HG02885 (cell line): ENCODE results near the gene KRTCAP2.

ENCODE experiments used
- ATAC-seq: cut with Tn5 transposase; IDR thresholded peaks from one replicate; pipeline ENCODE4 v1.9.1; 2021; ENCODE audit warnings: mild to moderate bottlenecking; ENCODE audit not compliant: unreplicated experiment, poor library complexity

The KRTCAP2 gene

DNA sequence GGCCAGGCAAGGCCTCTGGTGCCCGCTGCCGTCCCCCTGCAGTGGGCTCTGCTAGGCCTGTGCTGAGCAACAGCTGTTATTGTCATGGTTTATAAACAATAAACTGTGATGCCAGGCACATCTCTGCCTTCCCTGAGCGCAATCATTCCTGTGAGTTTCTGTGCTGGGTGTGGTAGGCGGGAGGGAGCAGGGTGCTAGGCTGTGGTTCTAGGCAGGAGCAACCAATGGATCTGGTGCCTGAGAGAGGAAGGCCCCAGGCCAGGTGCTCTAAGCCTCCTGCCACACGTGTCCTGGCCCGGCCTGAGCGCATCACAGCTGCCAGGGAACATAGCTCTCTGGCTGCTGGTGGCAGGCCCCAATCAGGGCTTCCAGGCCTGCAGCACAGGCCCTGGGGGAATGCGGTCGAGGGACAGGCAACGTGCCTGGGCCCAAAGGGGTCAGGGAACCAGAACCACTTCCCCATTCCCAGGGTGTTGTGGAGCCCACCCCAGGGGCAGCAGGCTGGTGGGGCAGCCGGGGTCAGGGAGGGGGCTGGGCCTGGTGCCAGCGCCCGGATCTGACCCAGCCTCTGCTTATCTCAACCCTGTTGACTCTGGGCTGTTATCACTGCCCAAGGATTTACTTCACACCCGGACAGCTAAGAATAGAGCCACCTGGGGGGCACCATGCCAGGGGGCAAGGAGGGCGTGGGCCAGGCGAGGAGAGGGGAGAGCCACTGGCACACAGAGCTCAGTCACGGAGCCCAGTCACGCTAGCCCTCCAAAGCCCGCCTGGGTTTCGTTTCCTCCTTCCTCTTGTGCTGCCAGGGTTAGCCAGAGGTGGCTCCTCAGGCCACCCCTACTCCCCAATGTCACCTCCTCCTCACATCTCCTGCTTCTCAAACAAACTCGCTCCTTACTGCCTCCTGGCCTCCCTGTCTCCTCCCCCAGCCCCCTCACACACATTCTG lies 12.0 kb upstream of the KRTCAP2 start:
- ATAC-seq = peak; percentile 68

- no peak for ATAC-seq
Measured at GRCh38 chr1:155184351-155184811, 11.3 kb upstream of the KRTCAP2 start.

DNA sequence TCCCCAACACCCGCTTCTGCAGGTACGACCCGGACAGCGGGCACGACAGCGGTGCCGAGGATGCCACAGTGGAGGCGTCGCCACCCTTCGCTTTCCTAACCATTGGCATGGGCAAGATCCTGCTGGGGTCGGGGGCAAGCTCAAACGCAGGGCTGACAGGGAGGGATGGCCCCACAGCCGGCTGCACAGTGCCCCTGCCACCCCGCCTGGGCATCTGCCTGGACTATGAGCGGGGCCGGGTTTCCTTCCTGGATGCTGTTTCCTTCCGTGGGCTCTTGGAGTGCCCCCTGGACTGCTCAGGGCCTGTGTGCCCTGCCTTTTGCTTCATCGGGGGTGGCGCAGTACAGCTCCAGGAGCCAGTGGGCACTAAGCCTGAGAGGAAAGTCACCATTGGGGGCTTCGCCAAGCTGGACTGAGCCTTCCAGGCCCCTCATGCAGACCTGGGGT lies 10.7 kb upstream of the KRTCAP2 start:
- ATAC-seq = no peak

DNA sequence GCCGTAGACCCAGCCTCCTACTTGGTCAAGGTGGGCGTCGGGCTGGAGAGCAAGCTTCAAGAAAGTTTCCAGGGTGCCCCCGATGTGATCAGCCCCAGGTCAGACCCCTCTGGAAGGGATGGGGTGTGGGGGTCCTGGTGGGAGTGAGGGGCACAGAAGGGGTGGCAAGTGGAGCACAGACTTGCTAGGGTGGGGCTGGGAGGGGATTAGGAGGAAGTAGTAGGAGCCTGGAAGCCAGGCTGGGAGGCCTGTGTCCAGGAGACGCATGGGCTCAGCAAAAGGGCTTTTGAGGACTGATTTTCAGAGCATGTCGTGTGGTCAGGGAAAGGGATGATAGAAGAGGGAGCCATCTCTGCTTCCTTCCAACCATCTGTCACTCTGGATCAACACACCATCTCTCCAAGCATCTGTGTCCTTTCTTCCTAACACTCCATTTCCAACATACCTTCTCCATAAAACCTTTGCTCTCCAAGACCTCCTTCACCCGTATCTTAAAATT lies 9.0 kb upstream of the KRTCAP2 start:
- ATAC-seq = no peak

DNA sequence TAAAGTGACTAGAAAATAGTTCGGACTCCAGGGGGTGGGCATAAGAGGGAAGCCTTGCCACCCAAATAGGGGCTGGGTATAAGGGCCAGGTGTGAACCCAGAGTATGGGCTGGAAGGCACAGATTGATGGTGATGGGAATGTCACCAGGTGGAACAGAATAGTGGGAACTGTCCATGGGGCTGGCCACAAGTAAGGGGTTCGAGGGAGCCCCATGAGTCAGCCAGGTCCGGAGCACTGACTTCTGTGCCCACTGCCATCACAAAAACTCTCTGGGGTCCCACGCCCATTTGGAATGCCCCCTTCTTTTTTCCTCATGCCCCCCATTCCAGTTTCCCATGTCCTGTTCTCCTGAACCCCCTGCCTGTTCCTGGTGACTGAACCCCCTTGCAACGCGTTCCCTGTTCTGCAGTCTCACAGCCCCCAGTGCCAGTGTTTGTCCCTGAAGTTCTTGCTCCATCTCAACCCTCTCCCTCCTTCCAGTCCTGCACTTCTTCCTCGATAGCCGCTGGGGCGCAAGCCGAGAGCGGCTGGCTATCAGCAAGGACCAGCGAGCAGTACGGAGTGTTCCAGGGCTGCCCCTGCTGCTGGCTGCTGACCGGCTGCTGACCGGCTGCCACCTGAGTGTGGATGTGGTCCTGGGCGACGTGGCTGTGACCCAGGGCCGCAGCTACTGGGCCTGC lies 8.4 kb upstream of the KRTCAP2 start:
- no peak for ATAC-seq

GRCh38 chr1:155179112-155180031 lies 6.3 kb upstream of the KRTCAP2 start:
- no peak for ATAC-seq

DNA sequence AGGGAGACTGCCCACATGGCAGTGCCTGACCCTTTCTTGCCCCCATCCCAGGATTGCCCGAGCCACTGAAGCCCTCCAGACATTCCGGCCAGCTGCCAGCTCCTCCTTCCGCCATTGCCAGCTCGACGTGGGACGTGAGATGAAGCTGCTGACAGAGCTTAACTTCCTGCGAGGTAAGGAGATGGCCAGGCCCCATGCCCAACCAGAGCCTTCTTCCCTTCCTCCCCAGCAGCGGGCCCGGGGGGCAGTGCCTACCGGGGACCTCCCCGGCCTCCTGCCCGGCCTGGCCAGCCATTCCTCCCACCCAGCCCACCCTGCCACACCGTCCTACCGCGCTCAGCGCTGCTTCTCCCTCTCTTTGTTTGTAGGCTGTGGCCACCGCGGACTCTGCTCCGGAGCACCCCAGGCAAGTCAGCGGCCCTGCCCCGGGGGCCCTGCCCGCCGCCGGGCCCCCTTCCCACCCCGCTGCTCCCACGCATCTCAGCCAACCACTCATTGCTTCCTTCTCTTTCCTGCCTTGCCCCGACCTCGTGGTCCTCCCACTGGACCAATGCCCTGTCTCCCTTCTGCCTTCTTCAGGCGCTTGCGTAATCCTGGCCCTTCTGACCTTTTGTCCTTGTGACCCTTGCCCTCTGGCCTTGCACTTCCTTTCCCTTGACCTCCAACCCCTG lies 5.5 kb upstream of the KRTCAP2 start:
- ATAC-seq = no peak

GRCh38 chr1:155177918-155178281 lies 4.8 kb upstream of the KRTCAP2 start:
- no peak for ATAC-seq

- ATAC-seq = no peak
Measured at GRCh38 chr1:155177192-155177917, 4.3 kb upstream of the KRTCAP2 start.

GRCh38 chr1:155176544-155177071 lies 3.5 kb upstream of the KRTCAP2 start:
- ATAC-seq = no peak

DNA sequence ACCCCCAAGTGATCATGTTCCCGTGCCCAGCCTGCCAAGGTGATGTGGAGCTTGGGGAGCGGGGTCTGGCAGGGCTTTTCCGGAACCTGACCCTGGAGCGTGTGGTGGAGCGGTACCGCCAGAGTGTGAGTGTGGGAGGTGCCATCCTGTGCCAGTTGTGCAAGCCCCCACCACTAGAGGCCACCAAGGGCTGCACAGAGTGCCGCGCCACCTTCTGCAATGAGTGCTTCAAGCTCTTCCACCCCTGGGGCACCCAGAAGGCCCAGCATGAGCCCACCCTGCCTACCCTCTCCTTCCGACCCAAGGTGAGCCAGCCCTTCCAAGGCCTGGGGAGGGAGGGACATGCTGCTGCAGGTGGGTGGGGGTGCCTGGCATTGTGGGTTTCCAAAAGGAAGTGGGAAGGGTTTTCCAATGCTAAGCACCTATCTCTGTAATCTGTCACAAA lies 2.8 kb upstream of the KRTCAP2 start:
- ATAC-seq = no peak

DNA sequence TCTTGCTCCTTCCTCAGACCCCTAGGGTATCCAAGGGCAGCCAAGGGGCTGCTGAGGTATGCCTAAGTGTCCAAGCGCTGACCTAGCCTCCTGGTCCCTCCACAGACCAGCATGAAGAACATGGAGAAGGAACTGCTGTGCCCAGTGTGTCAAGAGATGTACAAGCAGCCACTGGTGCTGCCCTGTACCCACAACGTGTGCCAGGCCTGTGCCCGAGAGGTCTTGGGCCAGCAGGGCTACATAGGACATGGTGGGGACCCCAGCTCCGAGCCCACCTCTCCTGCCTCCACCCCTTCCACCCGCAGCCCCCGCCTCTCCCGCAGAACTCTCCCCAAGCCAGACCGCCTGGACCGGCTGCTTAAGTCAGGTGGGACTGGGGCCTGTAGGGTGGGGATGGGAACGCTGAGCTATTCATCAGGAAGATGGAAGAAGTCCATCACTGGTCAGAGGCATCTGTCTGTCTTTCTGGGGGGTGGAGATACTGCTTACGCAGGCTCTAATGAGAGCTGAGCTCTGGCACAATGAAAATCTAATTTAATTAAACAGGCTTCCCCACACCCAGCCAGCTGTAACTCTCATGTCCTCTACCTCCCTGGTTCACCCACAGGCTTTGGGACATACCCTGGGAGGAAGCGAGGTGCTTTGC lies 2.3 kb upstream of the KRTCAP2 start:
- no peak for ATAC-seq

GRCh38 chr1:155174324-155175280 lies 1.5 kb upstream of the KRTCAP2 start:
- no peak for ATAC-seq

DNA sequence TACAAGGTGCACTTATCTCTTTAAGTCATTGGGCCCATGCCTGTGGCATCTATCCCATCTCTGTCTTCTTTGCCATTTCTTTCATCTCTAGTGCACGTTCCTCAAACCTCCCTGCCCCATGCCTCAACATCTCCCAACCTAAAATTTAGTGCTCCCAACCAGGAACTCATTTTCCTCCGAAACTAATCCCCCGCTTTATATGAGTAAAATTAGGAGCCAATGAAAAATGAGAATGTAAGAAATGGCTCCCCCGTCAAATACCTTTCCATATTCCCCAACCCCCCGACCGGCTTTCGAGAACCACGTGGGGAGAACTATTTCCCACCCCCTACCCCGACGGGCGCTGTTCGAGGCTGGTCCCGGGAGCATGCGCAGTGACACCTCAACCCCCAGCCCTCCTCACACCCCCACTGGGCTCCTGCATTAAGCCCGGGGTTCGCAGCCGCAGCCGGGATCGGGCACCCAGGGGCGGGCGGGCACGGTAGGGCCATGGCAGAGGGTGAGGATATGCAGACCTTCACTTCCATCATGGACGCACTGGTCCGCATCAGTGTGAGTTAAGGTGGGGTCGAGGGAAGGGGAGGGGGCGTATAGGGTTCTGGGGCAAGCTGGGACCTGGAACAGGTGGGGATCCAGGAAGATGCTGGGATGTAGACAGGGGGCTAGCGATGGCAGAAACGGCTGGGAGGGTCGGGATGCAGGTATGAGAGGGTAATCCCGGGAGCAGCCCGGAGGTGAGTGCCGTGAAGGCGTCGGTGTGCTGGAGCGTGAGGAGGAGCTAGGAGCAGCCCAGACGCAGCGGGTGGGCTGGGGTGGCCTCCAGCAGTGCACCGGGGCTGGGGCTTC lies 597 bp upstream of the KRTCAP2 start, which contains the start of gene TRIM46:
Gene TRIM46, plus strand, starts transcription at position 372 of the 846 bp plus-strand sequence. Its CDS starts 118 bp downstream, at position 490.
- no peak for ATAC-seq

DNA sequence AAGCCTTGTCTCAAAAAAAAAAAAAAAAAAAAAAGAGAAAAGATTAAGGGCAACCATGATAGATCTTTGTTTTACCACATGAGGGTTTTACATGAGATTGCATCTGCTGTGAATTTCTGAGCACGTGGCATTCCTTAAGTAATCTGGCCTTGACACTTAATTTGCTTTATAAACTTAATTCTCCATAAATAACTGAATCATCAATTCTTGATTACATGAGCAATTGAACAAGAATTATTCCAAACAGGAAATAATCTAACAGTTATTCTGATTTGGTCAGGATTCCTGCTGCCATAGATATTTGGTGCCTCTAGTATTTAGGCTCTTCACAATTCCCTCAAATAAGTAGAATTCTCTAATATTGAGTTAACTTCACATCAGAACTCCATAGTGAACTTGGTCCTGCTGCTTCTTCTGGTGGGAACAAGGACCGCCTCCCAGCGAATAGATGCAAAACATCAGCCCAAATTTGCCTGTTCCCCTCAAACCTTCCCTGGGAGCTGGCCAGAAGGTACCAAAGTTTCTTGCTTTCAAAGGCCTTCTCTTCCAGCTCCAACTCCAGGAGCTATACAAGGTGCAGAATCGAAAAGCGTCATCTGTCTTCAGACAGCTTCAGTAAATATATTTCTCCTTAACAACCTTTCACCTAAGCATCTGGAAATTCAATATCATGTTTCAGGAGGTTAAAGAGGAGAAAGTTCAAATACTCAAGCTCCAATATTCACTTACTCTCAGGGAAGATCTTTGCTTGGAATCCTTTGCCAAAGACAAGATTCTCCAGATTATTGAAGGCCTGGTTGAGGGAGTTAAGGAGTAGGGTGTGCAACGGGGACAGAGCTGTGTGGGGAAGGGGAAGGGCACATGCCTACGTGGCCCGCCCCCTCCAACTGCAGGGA lies 1.0 kb downstream of the KRTCAP2 start:
- ATAC-seq = peak; percentile 29
